ENCODE results near the gene VSTM2B.

GRCh38 chr19:29477831-29478577 is 47.8 kb upstream of the VSTM2B start:
- no peak for TF ChIP-seq CTCF (IDR thresholded peaks at IDR 0.05; ENCODE audit: low read depth, low read length)
- TF ChIP-seq EZH2phosphoT487 (IDR thresholded peaks at IDR 0.05; ENCODE audit: low read depth), result no peak
